GM21367 (cell line): ENCODE results near the gene P4HA3.

Experiments
- ATAC-seq: cut with Tn5 transposase; IDR thresholded peaks from one replicate; pipeline ENCODE4 v1.9.1; 2021; ENCODE audit not compliant: unreplicated experiment

Gene P4HA3

DNA sequence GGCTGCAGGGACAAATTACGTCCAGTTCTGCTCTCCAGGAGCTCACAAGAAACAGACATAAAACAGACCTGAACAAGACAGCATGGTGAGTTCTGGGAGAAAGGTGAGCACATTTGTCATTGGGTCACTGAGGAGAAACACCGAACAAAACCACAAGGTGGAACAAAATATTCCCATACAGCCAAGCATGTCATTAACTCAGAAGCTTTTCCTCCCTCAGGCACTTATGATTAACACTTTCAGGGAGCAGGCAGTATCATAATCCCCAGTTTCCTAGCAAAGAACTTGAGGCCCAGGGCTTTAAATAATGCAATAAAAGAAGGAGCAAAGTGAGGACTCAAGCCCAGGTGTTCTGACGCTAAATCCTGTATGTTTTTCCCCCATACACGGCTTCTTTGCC, 43.0 kb downstream of the P4HA3 start:
- no peak for ATAC-seq

DNA sequence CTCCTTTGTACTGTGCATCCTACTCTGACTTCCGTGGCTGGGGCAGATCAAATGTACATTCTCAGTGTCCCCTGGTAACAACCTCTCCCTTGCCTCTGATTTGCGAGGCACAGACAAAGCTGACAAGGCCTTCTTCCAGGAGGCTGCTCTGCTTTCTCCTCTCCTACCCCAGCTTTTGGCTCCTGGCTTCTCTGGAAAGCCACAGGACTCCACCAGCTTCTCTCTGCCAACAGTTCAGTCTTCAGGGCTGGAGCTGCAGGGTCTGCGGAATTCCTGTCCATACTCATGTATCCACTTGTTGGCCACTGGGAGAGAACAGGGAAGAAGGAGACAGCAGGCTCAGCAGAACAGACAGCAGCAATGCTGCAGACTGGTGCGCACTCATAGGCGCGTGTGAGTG, 44.4 kb downstream of the P4HA3 start:
- no peak for ATAC-seq

DNA sequence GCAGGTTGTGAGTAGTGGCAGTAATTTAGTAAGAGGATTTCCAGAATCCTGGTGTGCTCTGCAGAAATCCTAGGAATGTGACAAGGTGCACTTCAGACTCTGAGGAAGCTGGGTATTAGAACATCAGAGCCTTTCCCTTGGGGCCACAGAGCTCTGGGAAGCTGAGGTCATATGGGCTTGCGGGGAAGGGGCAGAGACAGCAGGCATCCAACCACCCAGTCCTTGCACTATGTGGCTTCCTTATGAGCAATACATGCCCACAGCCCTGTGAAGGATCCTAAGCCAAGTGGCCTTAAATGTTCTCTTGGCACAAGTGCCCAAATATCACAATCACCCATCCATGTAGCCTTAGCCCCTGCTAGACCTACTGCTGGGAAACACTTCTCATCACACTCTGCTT, 46.2 kb downstream of the P4HA3 start:
- ATAC-seq, result no peak

DNA sequence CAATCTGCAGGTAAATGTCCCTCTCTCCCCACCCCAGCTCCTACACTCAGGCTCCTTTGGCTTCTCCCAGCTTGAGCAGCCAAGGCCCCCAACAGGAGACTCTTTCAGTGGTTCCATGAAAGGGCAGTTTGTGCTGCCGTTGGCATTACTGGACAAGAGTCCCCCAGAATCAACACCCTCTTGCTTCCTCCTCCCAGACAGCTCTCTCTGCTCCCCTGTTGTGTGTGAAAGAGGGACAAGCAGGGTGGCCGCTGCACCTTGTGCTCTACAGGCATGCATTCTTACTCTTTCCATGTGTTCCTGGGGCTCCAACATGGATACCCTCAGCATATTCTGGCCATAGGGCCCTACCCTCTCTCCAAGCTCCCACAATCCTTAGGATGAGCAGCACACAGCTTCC, 48.7 kb downstream of the P4HA3 start:
- no peak for ATAC-seq

DNA sequence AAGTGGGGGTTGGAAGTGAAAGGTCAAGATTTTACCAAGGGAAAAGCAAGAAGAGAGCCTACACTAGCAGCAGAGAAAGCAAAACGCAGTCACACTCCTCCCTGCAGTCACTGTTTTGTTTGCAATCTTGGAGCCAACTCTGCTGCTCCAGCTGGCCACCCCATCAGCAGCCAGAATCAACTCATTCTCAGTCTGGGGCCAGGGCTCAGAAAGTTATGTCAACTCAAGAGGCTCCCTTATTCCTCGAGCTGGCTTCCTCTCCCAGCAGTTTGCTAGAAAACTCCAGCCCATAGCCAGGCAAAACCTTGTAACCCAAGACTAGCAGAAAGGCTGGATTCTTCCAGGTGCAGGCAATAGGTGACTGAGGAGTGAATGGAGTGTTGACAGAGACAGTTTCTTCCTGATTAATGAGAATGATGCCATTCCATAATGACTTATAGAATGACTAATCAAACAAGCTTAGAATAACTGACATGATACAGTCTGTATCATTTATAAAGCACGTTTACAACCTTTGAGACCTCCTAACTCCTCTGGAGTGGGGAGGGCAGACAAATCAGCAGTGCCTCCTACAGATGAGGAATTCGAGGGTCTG, 53.4 kb downstream of the P4HA3 start:
- no peak for ATAC-seq

DNA sequence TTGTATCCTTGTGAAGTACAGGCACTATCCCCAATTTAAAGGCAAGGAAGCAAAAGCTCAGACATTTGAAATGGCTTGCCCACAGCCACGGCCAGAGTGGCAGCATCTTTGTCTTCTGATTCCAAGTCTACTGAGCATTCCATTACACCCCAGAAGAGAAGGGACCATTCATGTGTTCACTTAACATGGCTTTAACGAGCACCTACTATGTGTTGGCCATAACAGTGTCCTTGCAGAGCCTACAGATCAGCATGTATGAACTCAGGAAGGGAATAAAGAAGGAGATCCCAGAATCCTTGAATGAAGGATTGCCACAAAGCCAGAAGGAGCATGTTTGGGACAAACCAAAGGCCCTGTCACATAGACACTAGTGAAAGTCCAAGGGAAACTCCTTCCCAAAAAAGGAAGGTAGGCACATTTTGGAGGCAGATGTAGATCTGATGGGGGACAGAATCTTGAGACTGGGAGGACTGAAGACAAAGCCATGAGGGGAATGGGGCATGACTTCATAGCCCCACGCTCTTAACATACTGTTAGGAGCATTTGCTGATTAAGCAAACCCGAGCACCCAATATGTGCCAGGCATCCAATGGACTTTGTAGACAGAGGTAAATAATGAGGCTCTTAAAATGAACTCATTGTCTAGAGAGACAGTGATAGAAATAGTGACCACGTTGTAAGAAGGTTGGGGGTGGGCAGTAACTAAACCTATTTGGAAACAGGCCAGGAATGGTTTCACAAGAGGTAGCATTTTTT, 54.9 kb downstream of the P4HA3 start:
- no peak for ATAC-seq

DNA sequence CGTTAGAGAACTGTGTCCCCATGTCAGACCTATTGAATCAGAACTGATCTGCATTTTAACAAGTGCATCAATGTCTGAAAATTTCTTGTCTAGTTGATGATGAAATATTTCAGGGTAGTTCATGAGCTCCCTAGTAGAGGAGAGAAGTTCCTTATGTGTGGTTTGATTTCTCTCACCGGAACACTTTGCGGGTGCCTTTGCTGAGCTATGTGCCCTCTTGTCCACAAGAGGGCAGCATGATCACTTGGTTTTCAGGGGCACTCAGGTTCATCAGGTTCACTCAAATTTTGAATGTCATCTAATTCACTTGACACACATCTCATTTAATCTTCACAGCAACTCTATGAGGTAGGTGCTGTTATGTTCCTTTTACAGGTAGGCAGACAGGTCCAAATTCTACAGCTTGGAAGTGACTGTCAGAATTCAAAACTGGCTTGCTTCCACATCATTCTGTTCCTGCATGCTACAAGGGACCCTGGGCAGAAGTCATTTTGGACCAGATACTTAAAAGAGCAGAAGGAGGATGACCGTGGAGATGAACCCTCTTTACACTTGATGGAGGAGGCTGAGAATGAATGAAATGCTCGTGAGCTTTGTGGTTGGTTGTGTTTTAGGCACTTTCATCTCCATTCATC, 55.6 kb downstream of the P4HA3 start:
- no peak for ATAC-seq

DNA sequence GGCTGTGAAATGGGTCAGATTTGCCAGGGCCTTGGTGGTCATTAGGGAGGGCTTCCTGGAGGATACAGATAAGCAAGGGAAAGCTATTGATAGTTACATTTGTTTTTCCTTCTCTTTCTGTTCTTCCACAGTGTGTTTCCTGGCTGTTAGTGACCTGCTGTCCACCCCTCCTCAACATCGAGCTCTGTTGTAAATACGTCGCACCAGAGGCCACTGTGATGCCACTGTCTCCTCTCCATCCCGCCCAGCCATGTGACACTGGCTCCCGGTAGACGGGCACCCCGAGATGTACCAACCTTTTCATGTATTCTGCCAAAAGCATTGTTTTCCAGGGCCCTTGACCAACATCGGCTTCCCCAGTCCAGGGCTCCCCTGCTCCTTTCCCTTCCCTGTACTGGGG, 58.1 kb downstream of the P4HA3 start:
- no peak for ATAC-seq

GRCh38 chr11:74249496-74249895, 61.9 kb downstream of the P4HA3 start:
- ATAC-seq, result no peak

DNA sequence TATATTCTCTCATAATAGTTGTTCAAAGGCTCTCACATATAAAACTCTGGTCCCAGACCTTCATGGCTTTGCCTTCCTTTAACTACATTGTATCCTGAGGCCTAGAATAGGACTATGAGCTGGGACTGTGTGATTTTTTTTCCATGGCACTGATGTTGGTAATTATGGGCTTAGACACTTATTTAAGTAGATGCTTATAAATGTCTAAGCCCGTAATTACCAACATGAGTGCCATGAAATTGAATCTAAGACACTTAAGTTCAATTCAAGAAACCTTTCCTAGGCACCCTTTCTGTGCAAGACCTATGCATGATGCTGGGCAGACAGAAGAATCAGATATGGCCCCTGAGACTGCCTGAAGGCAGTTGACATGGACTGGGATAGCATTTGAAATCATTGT, 63.0 kb downstream of the P4HA3 start:
- ATAC-seq, result no peak

DNA sequence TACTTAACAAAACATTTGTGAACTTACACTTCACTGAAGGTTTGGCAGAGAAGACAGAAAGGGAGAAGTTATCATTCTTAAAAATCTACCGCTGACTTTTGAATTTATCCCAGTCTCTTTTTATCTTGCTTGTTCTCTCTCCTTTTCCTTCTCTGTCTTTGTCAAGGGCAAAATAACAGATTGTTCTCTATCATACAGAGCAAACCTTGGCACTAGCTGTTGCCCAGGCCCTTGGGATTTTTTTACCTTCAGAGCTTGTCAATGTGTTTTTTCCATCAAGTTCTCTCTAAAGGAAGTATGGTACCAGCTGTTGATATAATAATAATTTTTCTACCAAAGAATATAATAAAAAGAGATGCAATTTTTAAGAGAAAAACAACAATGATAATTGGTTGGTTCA, 73.2 kb downstream of the P4HA3 start:
- ATAC-seq, result no peak

GRCh38 chr11:74237541-74237940, 73.9 kb downstream of the P4HA3 start:
- ATAC-seq, result no peak

DNA sequence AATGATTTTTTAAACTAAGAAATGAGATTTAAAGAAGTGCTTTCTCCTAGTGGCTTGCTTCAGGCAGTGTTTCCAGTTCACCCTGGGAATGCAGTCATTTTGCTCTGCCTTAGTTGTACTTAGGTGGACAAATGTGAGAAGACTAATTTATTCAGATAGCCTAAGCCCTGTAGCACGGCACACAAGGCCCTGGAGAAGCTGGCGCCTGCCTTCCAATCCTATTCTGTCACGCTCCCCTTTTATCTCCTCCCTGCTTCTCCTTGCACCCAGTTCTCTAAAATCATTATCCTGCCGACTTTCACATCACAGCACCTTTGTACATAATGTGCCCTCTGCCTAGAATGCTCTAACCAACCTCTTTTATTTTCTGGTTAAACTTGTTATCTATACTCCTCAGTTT, 76.3 kb downstream of the P4HA3 start:
- no peak for ATAC-seq

GRCh38 chr11:74233683-74234082, 77.8 kb downstream of the P4HA3 start:
- no peak for ATAC-seq

DNA sequence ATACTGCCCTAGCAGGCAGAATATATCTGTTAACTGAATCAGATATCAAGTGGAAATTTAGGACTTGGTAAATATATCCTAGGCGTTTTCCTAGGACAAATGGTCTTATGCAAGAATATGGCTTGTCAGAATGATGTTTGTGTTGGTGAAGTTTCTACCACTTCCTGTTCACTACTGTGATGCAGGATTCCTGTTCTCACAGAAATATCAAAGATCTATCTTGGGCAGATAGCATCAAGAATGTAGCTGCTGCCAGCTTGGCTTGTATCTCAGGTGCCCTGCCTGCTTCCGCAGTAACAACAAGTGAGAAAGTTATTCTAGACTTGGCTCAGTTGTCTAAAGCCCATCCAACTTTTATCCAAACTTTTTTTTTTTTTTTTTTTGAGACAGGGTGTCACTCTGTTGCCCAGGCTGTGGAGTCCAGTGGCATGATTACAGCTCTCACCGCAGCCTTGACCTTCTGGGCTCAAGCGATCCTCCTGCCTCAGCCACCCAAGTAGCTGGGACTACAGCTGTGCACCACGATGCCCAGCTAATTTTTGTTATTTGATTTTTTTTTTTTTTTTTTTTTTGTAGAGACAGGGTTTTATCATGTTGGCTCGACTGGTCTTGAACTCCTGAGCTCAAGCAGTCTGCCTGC, 79.0 kb downstream of the P4HA3 start:
- no peak for ATAC-seq

- ATAC-seq, result no peak
Observed at GRCh38 chr11:74226907-74227306, 84.5 kb downstream of the P4HA3 start.

DNA sequence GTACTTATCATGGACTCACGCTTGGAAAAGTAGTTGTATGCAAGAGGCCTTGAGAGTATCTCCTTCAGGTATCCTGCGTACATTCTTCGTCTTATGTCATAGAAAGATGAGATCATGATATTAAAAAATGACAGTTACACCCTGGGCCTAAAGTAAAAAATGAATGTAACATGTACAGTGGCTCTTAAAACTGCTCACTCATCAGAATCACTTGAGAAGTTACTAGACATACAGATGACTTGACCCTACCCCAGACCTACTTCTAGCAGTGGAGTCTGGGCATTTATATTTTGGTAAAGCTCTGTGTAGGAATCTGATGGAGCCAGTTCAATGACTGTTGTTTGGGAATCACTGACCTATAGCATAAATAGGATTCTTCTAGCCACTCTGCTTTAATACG, 85.9 kb downstream of the P4HA3 start:
- no peak for ATAC-seq

DNA sequence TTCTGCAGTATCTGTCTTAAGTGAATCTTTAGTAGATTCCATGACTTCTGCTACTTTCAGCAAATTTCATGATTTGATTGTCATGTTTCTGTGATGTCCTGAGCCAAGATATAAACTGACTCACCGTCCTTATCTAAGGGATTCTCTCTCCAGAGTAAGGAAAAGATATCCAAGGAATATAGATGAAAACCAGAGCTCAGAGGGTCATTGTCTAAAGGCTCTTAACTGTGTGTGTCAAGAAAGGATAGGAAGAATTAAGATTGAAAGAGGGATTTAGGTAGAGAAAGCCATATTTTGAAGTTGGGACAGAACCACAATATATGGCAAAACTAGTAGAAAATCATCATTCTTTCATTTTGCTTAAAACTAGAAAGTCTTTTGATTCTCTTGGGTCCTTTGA, 89.6 kb downstream of the P4HA3 start:
- no peak for ATAC-seq

- ATAC-seq, result no peak
Observed at GRCh38 chr11:74220376-74220775, 91.1 kb downstream of the P4HA3 start.
